ENCODE results near the gene HDGFL2.
A peak's percentile ranks its signal among the peaks of the same experiment; 100 is the strongest.

The HDGFL2 gene

GRCh38 chr19:4471403-4472173, 509 bp upstream of the HDGFL2 start:
- peak; percentile 98 for DNase-seq

DNA sequence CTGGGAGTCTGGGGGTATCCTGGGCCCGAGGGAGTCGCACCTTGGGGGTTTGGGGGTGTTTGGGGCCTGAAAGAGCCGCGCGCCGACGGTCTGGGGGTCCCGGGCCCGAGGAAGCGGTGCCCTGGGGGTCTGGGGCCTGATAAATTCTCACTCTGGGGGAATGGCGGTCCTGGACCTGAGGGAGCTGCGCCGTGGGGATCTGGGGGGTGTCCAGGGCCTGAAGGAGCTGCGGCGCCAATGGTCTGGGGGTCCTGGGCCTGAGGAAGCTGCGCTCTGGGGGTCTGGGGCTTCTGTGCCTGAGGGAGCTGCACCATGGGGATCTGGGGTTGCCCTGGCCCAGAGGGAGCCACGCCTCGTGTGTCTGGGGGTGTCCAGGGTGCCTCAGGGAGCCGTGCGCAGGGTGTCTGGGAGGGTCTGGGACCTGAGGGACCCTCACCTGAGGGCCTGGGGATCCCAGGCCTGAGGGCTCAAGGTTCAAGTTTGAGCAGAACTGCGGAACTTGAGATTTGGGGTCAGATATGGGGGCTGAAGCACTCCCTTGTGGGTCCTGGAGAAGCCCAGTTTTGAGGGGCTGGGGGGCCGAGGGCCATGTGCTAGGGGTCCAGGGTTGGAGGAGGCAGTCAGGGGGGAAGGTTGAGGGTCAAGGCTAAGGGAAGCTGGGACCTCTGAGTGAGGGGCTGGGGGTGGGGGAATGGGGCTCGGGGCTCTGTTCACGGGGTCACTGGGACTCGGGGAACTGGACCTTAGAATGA, 1.1 kb downstream of the HDGFL2 start:
- DNase-seq, result no peak

DNA sequence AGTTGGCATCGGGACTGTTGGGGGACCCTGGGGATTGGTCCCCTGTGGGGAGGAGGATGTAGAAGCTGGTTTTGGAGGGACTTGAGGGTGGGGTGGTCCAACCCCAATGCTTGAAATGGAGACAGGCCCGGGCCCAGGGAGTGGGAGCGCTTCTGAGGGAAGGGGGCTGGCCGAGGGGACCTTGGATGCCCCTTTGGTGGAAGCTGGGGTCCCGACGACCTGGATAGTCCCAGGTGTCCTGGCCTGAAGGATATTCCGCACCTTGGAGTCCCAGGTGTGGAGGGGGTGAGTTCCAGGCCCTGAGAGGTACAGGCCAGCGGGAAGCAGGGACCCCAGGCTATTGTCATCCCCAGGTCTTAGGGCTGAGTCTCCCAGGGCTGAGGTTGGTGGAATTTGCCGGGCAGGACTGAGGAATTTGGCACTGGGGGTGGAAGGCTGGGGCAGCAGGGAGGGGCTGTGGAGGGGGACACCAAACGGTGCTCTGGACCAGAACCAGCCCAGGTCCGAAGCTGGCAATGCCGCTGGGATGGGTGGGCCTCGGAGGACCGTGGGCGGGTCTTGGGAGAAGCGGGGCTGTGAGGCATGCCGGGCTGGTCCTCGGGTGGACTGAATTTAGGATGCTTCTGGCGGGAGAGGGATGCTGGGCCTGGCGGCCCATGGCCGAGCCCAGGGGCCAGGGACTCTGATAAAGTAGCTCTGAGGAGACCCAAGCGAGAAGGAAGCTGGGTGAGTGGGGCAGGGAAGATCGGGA, 1.8 kb downstream of the HDGFL2 start:
- no peak for DNase-seq

DNA sequence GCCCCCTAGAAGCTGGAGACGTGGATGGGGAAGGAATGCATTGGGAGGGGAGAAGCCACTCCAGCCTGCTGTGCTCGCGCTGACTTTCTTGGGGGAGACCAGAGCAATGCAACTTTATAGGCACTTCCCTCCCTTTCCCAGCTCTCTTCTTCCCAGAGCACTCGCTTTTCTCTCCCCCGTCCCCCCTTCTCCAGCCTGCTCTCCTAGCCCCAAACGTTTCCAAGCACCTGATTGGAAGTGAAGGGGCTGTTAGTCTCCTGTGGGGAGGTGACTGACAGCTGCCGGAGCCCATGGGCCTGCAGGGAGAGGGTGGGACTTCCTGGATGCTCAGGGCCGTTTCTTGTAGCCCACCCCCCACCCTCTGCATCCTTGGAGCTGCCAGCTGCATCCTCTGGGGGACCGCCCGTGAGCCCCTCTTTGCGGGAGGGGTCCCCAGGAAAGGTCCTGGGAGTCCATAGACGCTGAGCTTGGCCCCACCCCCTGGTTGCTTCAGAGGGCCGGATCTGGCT, 2.5 kb downstream of the HDGFL2 start:
- DNase-seq, result no peak

- no peak for DNase-seq
These were observed 5.1 kb downstream of the HDGFL2 start for GRCh38 chr19:4477034-4477801.

DNA sequence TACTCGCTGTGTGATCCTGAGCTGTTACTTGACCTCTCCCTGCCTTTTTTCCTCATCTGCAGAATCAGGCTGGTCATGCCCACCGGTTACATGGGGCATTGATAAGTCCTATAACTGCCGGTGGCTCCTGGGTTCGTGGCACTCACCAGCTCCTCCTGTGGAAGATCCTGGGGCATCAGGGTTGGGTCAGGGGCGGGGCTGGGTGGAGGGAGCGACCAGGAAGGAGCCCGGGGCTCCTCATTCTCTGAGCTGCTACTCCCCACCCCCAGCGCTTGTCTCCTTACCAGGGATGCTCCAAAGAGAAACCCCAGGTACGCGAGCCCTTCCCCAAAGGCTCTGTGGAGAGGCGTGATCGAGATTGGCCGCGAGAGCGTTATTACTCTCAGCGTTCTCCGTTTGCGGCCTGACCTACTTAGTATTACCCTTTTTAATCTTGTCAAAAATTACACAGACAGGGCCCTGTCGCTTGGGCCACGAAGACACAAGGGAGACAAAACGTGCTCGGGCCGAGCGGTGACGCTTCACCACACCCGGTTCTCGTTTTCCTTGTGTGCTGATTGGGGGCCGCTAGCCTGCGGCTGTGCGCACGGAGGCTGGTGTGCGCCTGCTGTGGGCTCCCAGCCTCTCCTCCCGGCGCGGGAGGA, 10.7 kb downstream of the HDGFL2 start:
- no peak for DNase-seq

GRCh38 chr19:4483385-4483784, 11.3 kb downstream of the HDGFL2 start:
- DNase-seq, result no peak

DNA sequence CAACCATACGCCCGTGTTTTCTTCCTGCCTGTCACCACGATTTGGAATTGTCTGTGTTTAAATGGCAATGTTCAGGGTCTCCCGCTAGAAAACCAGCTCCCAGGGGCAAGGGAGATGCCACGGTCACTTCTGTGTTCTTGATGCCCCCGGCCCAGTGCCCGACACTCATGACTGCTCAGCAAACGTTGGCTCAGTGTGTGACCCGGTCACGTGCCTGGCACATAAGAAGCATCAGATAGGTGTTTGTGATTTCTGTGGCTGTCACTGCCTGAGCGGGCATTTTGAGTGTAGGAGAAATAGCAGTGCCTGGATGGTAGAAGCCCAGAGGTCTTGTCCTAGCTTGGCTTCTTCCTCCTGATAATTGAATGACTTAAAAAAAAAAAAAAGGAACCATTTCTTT, 15.5 kb downstream of the HDGFL2 start:
- no peak for DNase-seq

GRCh38 chr19:4488496-4488895, 16.4 kb downstream of the HDGFL2 start:
- no peak for DNase-seq

DNA sequence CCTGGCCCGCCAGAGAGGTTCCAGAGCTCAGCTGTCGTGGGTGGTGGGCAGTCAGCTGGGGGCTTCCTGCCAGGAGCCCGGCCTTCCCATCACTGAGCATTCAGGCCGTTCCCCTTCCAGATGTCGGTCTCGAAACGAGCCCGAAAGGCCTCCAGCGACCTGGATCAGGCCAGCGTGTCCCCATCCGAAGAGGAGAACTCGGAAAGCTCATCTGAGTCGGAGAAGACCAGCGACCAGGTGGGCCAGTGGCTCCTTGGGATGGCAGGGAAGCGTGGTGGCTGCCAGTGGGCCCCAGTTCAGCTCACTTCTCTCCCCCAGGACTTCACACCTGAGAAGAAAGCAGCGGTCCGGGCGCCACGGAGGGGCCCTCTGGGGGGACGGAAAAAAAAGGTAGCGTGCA, 19.3 kb downstream of the HDGFL2 start:
- DNase-seq, result no peak

- DNase-seq, result no peak
These were observed 20.4 kb downstream of the HDGFL2 start for GRCh38 chr19:4492337-4493103.

GRCh38 chr19:4493104-4493928, 21.2 kb downstream of the HDGFL2 start:
- no peak for DNase-seq

GRCh38 chr19:4493929-4494690, 22.0 kb downstream of the HDGFL2 start:
- no peak for DNase-seq

GRCh38 chr19:4494691-4495064, 22.6 kb downstream of the HDGFL2 start:
- DNase-seq, result no peak

GRCh38 chr19:4495471-4495870, 23.4 kb downstream of the HDGFL2 start:
- DNase-seq, result no peak

GRCh38 chr19:4496304-4496703, 24.2 kb downstream of the HDGFL2 start:
- no peak for DNase-seq

DNA sequence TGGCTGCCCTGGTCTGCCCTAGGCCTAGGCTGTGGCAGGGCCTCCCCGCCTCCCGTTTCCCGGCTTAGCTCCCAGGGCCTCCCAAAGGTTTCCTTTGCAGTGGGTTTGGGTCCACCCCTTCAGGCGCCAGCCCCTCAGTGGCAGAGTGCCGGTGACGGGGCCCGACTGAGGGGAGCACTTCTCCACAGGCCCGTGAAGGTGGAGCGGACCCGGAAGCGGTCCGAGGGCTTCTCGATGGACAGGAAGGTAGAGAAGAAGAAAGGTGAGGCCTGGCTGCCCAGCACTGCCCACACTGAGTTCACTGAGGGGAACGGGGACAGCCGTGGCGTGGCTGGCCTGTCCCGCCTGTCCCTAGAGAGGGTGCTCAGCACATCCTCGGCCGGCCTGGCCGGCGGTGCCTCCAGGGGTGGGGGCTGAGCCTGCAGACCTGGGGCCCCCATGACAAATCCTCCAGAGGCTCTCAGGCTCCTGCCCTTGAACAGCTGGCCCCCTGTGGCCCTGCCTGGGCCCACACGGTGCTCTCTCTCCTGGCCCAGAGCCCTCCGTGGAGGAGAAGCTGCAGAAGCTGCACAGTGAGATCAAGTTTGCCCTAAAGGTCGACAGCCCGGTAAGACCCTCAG, 25.8 kb downstream of the HDGFL2 start:
- DNase-seq, result no peak

- no peak for DNase-seq
These were observed 26.6 kb downstream of the HDGFL2 start for GRCh38 chr19:4498694-4499093.

- no peak for DNase-seq
These were observed 27.2 kb downstream of the HDGFL2 start for GRCh38 chr19:4499318-4499717.

Measured in stimulated activated naive CD4-positive, alpha-beta T cell treated with Interleukin-2 at 50 U/mL for 16 hours (primary cell).